OCI-LY1 (cell line): ENCODE measurements around the gene OASL.

ENCODE experiments used
- EZH2 ChIP-seq: fragments of 200-600 bp; sonication (generic), shearing (Covaris generic); IDR thresholded peaks from 2 replicates; pipeline ENCODE4 v1.8.0; 2017; ENCODE audit warnings: borderline replicate concordance, mixed run types, mild to moderate bottlenecking, antibody characterized with exemption, low read length, moderate library complexity, mixed read lengths
- TF ChIP-seq, protein P1 (sequence below): fragments of 200-600 bp; sonication (generic), shearing (Covaris generic); IDR thresholded peaks from 2 replicates; pipeline ENCODE4 v1.5.1; 2017; ENCODE audit warnings: mild to moderate bottlenecking, antibody characterized with exemption, low read length, moderate library complexity, mixed read lengths

DNA sequence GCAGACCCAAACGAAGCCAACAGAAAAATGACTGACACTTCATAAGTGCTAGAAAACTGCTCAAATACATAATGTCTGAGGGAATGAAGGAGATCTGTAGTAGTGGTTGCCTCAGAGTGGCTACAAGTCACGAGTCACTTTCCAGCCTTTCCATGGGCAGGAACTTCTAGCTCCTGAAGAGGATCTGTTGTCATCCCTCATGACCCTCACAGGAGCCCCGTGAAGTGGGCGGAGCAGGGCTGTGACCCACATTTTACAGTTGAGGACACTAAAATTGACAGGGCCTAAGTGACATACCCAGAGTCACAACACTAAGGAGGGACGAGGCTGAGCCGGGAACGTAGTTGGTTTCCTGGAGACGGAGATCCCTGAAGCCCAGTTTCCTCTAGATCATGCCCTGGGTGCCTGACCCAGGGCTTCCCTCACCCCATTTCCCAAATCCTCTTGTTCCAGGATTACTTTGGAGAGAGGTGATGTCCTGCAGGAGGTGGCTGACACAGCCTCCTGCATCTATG, 47.8 kb upstream of the OASL start:
- TF ChIP-seq EZH2, result no peak
- TF ChIP-seq, protein P1, sequence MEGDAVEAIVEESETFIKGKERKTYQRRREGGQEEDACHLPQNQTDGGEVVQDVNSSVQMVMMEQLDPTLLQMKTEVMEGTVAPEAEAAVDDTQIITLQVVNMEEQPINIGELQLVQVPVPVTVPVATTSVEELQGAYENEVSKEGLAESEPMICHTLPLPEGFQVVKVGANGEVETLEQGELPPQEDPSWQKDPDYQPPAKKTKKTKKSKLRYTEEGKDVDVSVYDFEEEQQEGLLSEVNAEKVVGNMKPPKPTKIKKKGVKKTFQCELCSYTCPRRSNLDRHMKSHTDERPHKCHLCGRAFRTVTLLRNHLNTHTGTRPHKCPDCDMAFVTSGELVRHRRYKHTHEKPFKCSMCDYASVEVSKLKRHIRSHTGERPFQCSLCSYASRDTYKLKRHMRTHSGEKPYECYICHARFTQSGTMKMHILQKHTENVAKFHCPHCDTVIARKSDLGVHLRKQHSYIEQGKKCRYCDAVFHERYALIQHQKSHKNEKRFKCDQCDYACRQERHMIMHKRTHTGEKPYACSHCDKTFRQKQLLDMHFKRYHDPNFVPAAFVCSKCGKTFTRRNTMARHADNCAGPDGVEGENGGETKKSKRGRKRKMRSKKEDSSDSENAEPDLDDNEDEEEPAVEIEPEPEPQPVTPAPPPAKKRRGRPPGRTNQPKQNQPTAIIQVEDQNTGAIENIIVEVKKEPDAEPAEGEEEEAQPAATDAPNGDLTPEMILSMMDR, result no peak
